GM21528 (cell line): ENCODE data around the gene KLHL5.

ENCODE experiments used
- ATAC-seq: cut with Tn5 transposase; IDR thresholded peaks from one replicate; pipeline ENCODE4 v1.9.1; 2021; ENCODE audit warnings: mild to moderate bottlenecking, moderate library complexity; ENCODE audit not compliant: unreplicated experiment, low FRiP score

The KLHL5 gene

GRCh38 chr4:39043058-39043860 is 18.8 kb upstream of the KLHL5 start:
- no peak for ATAC-seq

GRCh38 chr4:39043861-39044363 is 18.1 kb upstream of the KLHL5 start:
- ATAC-seq = no peak

- peak; percentile 74 for ATAC-seq
These were observed 17.6 kb upstream of the KLHL5 start for GRCh38 chr4:39044364-39044955.

- ATAC-seq = peak; percentile 23
These were observed 16.8 kb upstream of the KLHL5 start for GRCh38 chr4:39044956-39045826.

- ATAC-seq = no peak
These were observed 16.2 kb upstream of the KLHL5 start for GRCh38 chr4:39045827-39046221.

GRCh38 chr4:39046249-39046648 is 15.8 kb upstream of the KLHL5 start:
- no peak for ATAC-seq

- no peak for ATAC-seq
These were observed 14.4 kb upstream of the KLHL5 start for GRCh38 chr4:39047681-39048080.

GRCh38 chr4:39048311-39048710 is 13.7 kb upstream of the KLHL5 start:
- ATAC-seq = no peak

- ATAC-seq = no peak
These were observed 11.4 kb upstream of the KLHL5 start for GRCh38 chr4:39050590-39050989.

GRCh38 chr4:39051492-39051891 is 10.5 kb upstream of the KLHL5 start:
- no peak for ATAC-seq

GRCh38 chr4:39053983-39054382 is 8.0 kb upstream of the KLHL5 start:
- no peak for ATAC-seq

GRCh38 chr4:39054497-39054896 is 7.5 kb upstream of the KLHL5 start:
- ATAC-seq = no peak

- ATAC-seq = no peak
These were observed 6.0 kb upstream of the KLHL5 start for GRCh38 chr4:39056023-39056422.

GRCh38 chr4:39061457-39061856 is 575 bp upstream of the KLHL5 start:
- no peak for ATAC-seq

- ATAC-seq = no peak
These were observed 702 bp downstream of the KLHL5 start for GRCh38 chr4:39062770-39063097.

GRCh38 chr4:39063430-39063829 is 1.4 kb downstream of the KLHL5 start:
- no peak for ATAC-seq

- ATAC-seq = no peak
These were observed 4.3 kb downstream of the KLHL5 start for GRCh38 chr4:39066371-39066770.

- no peak for ATAC-seq
These were observed 5.0 kb downstream of the KLHL5 start for GRCh38 chr4:39067031-39067430.

GRCh38 chr4:39067451-39067850 is 5.4 kb downstream of the KLHL5 start:
- no peak for ATAC-seq

- ATAC-seq = no peak
These were observed 6.9 kb downstream of the KLHL5 start for GRCh38 chr4:39068907-39069306.

- ATAC-seq = no peak
These were observed 16.8 kb downstream of the KLHL5 start for GRCh38 chr4:39078829-39079228.
